OCI-LY7 (cell line): Measurements from ENCODE around the gene ENTPD1. TPM values are rescaled to one million over a fixed set of nuclear protein-coding genes. Genes with fewer than 3 reads are reported as not detected.

Source experiments
- BruUV-seq: library from RNA; stranded (reverse); fragments of 400-500 nt; replicated peaks from 2 replicates; lab custom pipeline; 2021; lab: Mats Ljungman, UMichigan
- CTCF ChIA-PET: fragments of 300-600 bp; sonication (Branson Sonifier 250); formaldehyde crosslinking; loops from one replicate; lab custom pipeline; 2022; ENCODE audit warnings: antibody characterized with exemption; ENCODE audit not compliant: unreplicated experiment; lab: Charles Lee
- POLR2A ChIA-PET: fragments of 300-600 bp; sonication (Branson Sonifier 250); formaldehyde crosslinking; loops from one replicate; lab custom pipeline; 2022; ENCODE audit warnings: antibody characterized with exemption; lab: Charles Lee
- DNase-seq: peaks from one replicate; pipeline ENCODE4 v3.0.0-alpha.2; 2015; ENCODE audit warnings: low spot score
- H2AFZ ChIP-seq: fragments of 200-600 bp; sonication (generic), shearing (Covaris generic); 2 replicates; pipeline ENCODE4 v1.6.1; 2014; ENCODE audit warnings: mild to moderate bottlenecking, antibody characterized with exemption, low read length, moderate library complexity
- H3K27ac ChIP-seq: fragments of 200-600 bp; sonication (generic); 2 replicates; pipeline ENCODE4 v1.5.1; 2014; ENCODE audit warnings: mixed run types, low read depth, mild to moderate bottlenecking, moderate library complexity, low read length, inconsistent platforms; ENCODE audit not compliant: poor library complexity, severe bottlenecking
- H3K36me3 ChIP-seq: fragments of 200-600 bp; sonication (generic); 2 replicates; pipeline ENCODE4 v1.6.1; 2014; ENCODE audit warnings: mild to moderate bottlenecking, antibody characterized with exemption, low read length, moderate library complexity, mixed read lengths; ENCODE audit not compliant: insufficient read depth
- H3K4me1 ChIP-seq: fragments of 200-600 bp; sonication (generic); 2 replicates; pipeline ENCODE4 v1.5.1; 2014; ENCODE audit warnings: mild to moderate bottlenecking, low read length; ENCODE audit not compliant: insufficient read depth, poor library complexity, severe bottlenecking
- H3K4me2 ChIP-seq: fragments of 200-600 bp; sonication (generic); 2 replicates; pipeline ENCODE4 v1.6.1; 2014; ENCODE audit warnings: mild to moderate bottlenecking, low read length
- H3K4me3 ChIP-seq: fragments of 200-600 bp; sonication (generic); 2 replicates; pipeline ENCODE4 v1.5.1; 2014; ENCODE audit warnings: mild to moderate bottlenecking, low read depth, low read length; ENCODE audit not compliant: poor library complexity, severe bottlenecking
- H3K79me2 ChIP-seq: fragments of 200-600 bp; sonication (generic); 2 replicates; pipeline ENCODE4 v1.6.1; 2016; ENCODE audit warnings: low read depth, mild to moderate bottlenecking, low read length, moderate library complexity, mixed read lengths; ENCODE audit not compliant: insufficient read depth
- H3K9me2 ChIP-seq: fragments of 200-600 bp; sonication (generic); 2 replicates; pipeline ENCODE4 v1.6.1; 2016; ENCODE audit warnings: mild to moderate bottlenecking, low read length, mixed read lengths; ENCODE audit not compliant: insufficient read depth
- H3K9me3 ChIP-seq: fragments of 200-600 bp; sonication (generic); 2 replicates; pipeline ENCODE4 v1.6.1; 2014; ENCODE audit warnings: mild to moderate bottlenecking, mixed run types, low read length, mixed read lengths
- H4K20me1 ChIP-seq: fragments of 200-600 bp; sonication (generic); 2 replicates; pipeline ENCODE4 v1.6.1; 2014; ENCODE audit warnings: mild to moderate bottlenecking, antibody characterized with exemption, low read length, moderate library complexity, mixed read lengths; ENCODE audit not compliant: insufficient read depth
- EZH2phosphoT487 ChIP-seq: fragments of 200-600 bp; sonication (generic); IDR thresholded peaks from 2 replicates; pipeline ENCODE4 v1.6.1; 2018; ENCODE audit warnings: low read depth, borderline replicate concordance, mild to moderate bottlenecking, mixed run types, antibody characterized with exemption, low read length, moderate library complexity, mixed read lengths
- intact Hi-C: fragments of 100-400 bp; cut with micrococcal nuclease; formaldehyde crosslinking; loops from one replicate; pipeline ENCODE4 v1.10.0; 2022; ENCODE audit not compliant: unreplicated experiment
- total RNA-seq, 2 experiments: library from RNA; depleted of rRNA in 1 of 2; stranded (reverse); fragments of >200 nt in 1 of 2; shearing (Covaris generic) in 1 of 2; gene quantifications; 2 replicates each; pipeline ENCODE4 v1.2.3, GENCODE V29; 2014 to 2022
- TF ChIP-seq, protein P1 (sequence below): fragments of 200-600 bp; sonication (generic); conservative IDR thresholded peaks from 2 replicates; pipeline ENCODE4 v1.5.1; 2014; ENCODE audit warnings: mild to moderate bottlenecking, antibody characterized with exemption, low read length, moderate library complexity, mixed read lengths

ENTPD1 gene
- total RNA-seq, 2 experiments from 2014 or later = 5.1 to 6.7 TPM

DNA sequence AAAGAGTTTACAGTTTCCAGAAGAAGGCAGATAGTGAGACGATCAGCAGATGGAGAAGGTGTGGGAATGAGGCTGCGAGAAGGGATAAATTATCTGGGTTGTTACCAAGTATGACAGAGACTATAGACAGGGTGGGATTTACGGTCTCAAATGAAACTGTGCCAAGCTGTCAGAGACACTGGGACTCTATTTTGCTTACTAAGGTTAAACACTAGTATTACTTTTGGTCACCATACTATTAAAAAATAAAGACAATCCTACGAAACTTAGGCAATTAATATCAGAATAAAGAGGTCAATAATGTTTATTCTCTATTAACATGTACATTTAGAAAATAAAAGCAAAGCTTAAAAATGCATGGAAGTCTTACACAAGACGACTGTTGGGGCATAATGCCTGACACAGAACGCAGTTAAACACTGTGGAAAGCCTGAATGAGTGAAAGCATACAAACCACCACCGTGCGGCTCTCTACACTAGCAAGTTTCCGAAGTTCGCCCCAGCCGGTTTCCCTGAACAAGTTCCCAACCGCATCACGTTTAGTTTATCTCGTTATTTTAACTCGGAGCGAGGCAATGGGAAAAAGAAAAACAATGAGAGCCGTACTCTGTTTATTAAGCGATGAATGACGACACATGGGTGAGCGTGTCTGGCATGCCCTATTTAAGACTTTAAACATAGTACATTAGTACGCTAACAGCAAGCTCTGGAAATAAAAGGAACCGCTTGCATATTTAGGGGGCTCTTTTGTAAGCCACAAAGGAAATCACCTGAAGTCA, 150.9 kb downstream of the ENTPD1 start:
- Histone ChIP-seq H3K9me2 (no peaks in the 10 kb centered on the region), H3K4me3 (peak overlapping the region; percentile 53), H4K20me1 (no peaks in the 10 kb centered on the region), H2AFZ (peak overlapping the region; percentile 31; the same call in 1 of the 2 replicates), H3K27ac (no peak overlapping the region), H3K4me1 (peaks cover 22% of the 10 kb centered on the region), H3K4me2 (peak overlapping the region; percentile 65), H3K36me3 (no peaks in the 10 kb centered on the region), H3K9me3 (no peaks in the 10 kb centered on the region), H3K79me2 (no peaks in the 10 kb centered on the region)
- BruUV-seq = no TSS peak
- intact Hi-C loops = no loop called here
- 0 out of 2 replicates have a peak, but pooled peaks have one; percentile 39 for TF ChIP-seq EZH2phosphoT487
- TF ChIP-seq, protein P1, sequence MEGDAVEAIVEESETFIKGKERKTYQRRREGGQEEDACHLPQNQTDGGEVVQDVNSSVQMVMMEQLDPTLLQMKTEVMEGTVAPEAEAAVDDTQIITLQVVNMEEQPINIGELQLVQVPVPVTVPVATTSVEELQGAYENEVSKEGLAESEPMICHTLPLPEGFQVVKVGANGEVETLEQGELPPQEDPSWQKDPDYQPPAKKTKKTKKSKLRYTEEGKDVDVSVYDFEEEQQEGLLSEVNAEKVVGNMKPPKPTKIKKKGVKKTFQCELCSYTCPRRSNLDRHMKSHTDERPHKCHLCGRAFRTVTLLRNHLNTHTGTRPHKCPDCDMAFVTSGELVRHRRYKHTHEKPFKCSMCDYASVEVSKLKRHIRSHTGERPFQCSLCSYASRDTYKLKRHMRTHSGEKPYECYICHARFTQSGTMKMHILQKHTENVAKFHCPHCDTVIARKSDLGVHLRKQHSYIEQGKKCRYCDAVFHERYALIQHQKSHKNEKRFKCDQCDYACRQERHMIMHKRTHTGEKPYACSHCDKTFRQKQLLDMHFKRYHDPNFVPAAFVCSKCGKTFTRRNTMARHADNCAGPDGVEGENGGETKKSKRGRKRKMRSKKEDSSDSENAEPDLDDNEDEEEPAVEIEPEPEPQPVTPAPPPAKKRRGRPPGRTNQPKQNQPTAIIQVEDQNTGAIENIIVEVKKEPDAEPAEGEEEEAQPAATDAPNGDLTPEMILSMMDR = peak; percentile 29; the same call in 1 of the 2 replicates
- ChIA-PET CTCF (no interaction called here), POLR2A (no interaction called here)
- DNase-seq = peak; percentile 37

GRCh38 chr10:95907456-95908253, 151.7 kb downstream of the ENTPD1 start, which contains the start of gene CC2D2B:
CC2D2B (plus strand) TSS chr10:95907975; CDS start chr10:95911324, 3,349 bp downstream.
- H3K4me1 ChIP-seq = peaks cover 16% of the 10 kb centered on the region
- H3K9me3 ChIP-seq = no peaks in the 10 kb centered on the region
- H3K4me3 ChIP-seq = peak within 1 kb of the TSS; percentile 53
- H3K79me2 ChIP-seq = no peaks in the 10 kb centered on the region
- no peak within 1 kb of the TSS for H3K27ac ChIP-seq
- H2AFZ ChIP-seq = peak within 1 kb of the TSS; percentile 31; the same call in 1 of the 2 replicates
- peak; percentile 27 for DNase-seq
- intact Hi-C loops = no loop called here
- ChIA-PET CTCF (interaction anchor here (0.7 kb wide), 1 partner anchor 63 kb away, joined by 3 read pairs; no protein-coding TSS in a partner anchor), POLR2A (no interaction called here)
- peak within 1 kb of the TSS; percentile 65 for H3K4me2 ChIP-seq
- H3K36me3 ChIP-seq = no peaks in the 10 kb centered on the region
- TF ChIP-seq, protein P1 = 0 out of 2 replicates have a peak, but pooled peaks have one; percentile 10
- no peak for TF ChIP-seq EZH2phosphoT487
- H3K9me2 ChIP-seq = no peaks in the 10 kb centered on the region
- no peaks in the 10 kb centered on the region for H4K20me1 ChIP-seq
- no TSS peak for BruUV-seq
